ENCODE measurements around the gene INSRR. TPM values are rescaled to one million over a fixed set of nuclear protein-coding genes. Genes with fewer than 3 reads are reported as not detected.

INSRR gene
- total and polyA plus RNA-seq, 2 of the 8 experiments (the other 6 are each of a cell fraction or from before 2014, with no cell fraction given), result 0.02 TPM; not detected in 1

- ChIA-PET POLR2A (ENCODE audit: partially characterized antibody) (interaction anchor here (0.6 to 1.5 kb wide), 5 partner anchors 8 to 356 kb away, joined by 3 to 6 read pairs (median 4); partner anchors contain the start of gene NTRK1), CTCF (ENCODE audit: partially characterized antibody) (interaction anchor here (0.6 to 25.2 kb wide), 12 partner anchors 13 to 196 kb away, joined by 3 to 719 read pairs (median 6); partner anchors contain the start of genes INSRR, NTRK1 and PEAR1)
- no peak for TF ChIP-seq CHD1 (IDR thresholded peaks at IDR 0.05; ENCODE audit: low read depth, low read length)
- TF ChIP-seq SIX5 (IDR thresholded peaks at IDR 0.05; ENCODE audit: low read depth, low read length), result no peak
- TF ChIP-seq EZH2 (IDR thresholded peaks at IDR 0.05; ENCODE audit: low read depth, low read length, severe bottlenecking), result peak; percentile 51
- TF ChIP-seq POU5F1 (IDR thresholded peaks at IDR 0.05; ENCODE audit: low read depth, low read length), result no peak
- TF ChIP-seq JUN (IDR thresholded peaks at IDR 0.05; ENCODE audit: low read depth, low read length), result no peak
- TF ChIP-seq FOSL1 (IDR thresholded peaks at IDR 0.05; ENCODE audit: insufficient read depth, low read depth, low read length), result no peak
- peak; percentile 59; the same call in 1 of the 2 replicates for TF ChIP-seq SUZ12 (IDR thresholded peaks at IDR 0.05; ENCODE audit: low read length)
- TF ChIP-seq MAX (IDR thresholded peaks at IDR 0.05), result 0 out of 2 replicates have a peak, but pooled peaks have one; percentile 10
- 23% methylated on average over 23 of the region's 23 CpGs; no CpG with 5 or more reads in 1 of the 2 experiments for WGBS, 2 experiments (ENCODE audit: extremely low coverage in 1 of 2, insufficient coverage in 1 of 2, insufficient read length in 1 of 2, insufficient replicate concordance in 2 of 2, low coverage in 1 of 2, low lambda C conversion rate in 2 of 2, missing lambda C conversion rate in 1 of 2)
- Histone ChIP-seq H3K9ac (replicated peaks in 1 of 4; ENCODE audit: extremely low read depth in 1 of 4, low read depth in 3 of 4, low read length in 3 of 4) (no peak overlapping the region), H2BK20ac (ENCODE audit: low read length) (no peak overlapping the region), H3K79me2 (ENCODE audit: control insufficient read depth in 1 of 2, insufficient read depth in 2 of 2, low read length in 2 of 2) (no peaks in the 10 kb centered on the region), H2BK12ac (ENCODE audit: low read depth, low read length) (no peak overlapping the region), H3K36me3 (ENCODE audit: control insufficient read depth in 2 of 4, insufficient read depth in 4 of 4, low read length in 3 of 4) (no peaks in the 10 kb centered on the region), H2BK15ac (ENCODE audit: low read length) (no peak overlapping the region), H2BK5ac (ENCODE audit: low read depth, low read length) (no peak overlapping the region), H3K27ac (ENCODE audit: low read depth, low read length) (no peak overlapping the region), H3K4me3 (ENCODE audit: extremely low read depth in 1 of 4, insufficient read depth in 2 of 4, low read depth in 3 of 4, low read length in 4 of 4) (peak overlapping the region; percentile 3 to 59 (median 32); a peak in 6 of 8 replicates), H3K4ac (replicated peaks; ENCODE audit: insufficient read length, low read depth, low read length) (no peak overlapping the region), H4K5ac (ENCODE audit: insufficient read length, low read depth, low read length) (no peak overlapping the region), H3K79me1 (ENCODE audit: low read depth, low read length) (no peaks in the 10 kb centered on the region), H3K56ac (replicated peaks; ENCODE audit: insufficient read length, low read depth, low read length) (no peak overlapping the region), H2AK5ac (ENCODE audit: low read depth, low read length) (no peak overlapping the region), H3K14ac (ENCODE audit: insufficient read length) (no peak overlapping the region), H3K4me1 (replicated peaks in 1 of 4; ENCODE audit: control insufficient read depth in 3 of 4, insufficient read depth in 4 of 4, low read length in 3 of 4) (peaks cover 0 to 25% (median 11%) of the 10 kb centered on the region in 4 experiments; a peak in 5 of 7 replicates), H2AFZ (ENCODE audit: low read length) (no peak overlapping the region), H3K23me2 (ENCODE audit: low read depth, low read length) (peaks cover 12% of the 10 kb centered on the region), H4K20me1 (replicated peaks in 1 of 2; ENCODE audit: control insufficient read depth in 1 of 2, insufficient read depth in 2 of 2, low read length in 2 of 2) (peaks cover 1 to 16% of the 10 kb centered on the region in 2 experiments), H3K4me2 (ENCODE audit: insufficient read depth in 1 of 2, low read depth in 2 of 2, low read length in 2 of 2) (peak overlapping the region; percentile 87 to 94), H2BK120ac (replicated peaks; ENCODE audit: low read depth, low read length) (no peak overlapping the region), H3K18ac (ENCODE audit: extremely low read depth, low read length) (no peak overlapping the region), H3K9me3 (ENCODE audit: insufficient read depth in 2 of 2, low read depth in 1 of 2, low read length in 1 of 2) (no peaks in the 10 kb centered on the region), H3K27me3 (replicated peaks in 1 of 4; ENCODE audit: control insufficient read depth in 3 of 4, extremely low read depth in 1 of 4, insufficient read depth in 3 of 4, low read length in 3 of 4) (peaks cover 58 to 93% (median 67%) of the 10 kb centered on the region in 4 experiments), H3K23ac (ENCODE audit: insufficient read length) (no peak overlapping the region), H4K91ac (replicated peaks; ENCODE audit: insufficient read length, low read length) (no peak overlapping the region), H4K8ac (ENCODE audit: extremely low read depth, insufficient read depth, low read length) (no peak overlapping the region)
- DNase-seq (ENCODE audit: low read depth in 1 of 2, low spot score in 2 of 2), result no peak
- FAIRE-seq, result no peak
Observed at GRCh38 chr1:156849151-156849496, 9.8 kb downstream of the INSRR start.
